ENCODE results near the gene IGF1R. TPM values are rescaled to one million over a fixed set of nuclear protein-coding genes. Genes with fewer than 3 reads are reported as not detected.
A peak's percentile ranks its signal among the peaks of the same experiment; 100 is the strongest.

IGF1R gene
- total RNA-seq, 1 donor from 2014 or later: 37.4 TPM

- DNase-seq: no peak
Observed at GRCh38 chr15:98799461-98800390, 151.4 kb downstream of the IGF1R start.

- peak; percentile 63 for DNase-seq
Observed at GRCh38 chr15:98800437-98801233, 152.3 kb downstream of the IGF1R start.

- peak; percentile 80 for DNase-seq
Observed at GRCh38 chr15:98801234-98801561, 152.9 kb downstream of the IGF1R start.

DNA sequence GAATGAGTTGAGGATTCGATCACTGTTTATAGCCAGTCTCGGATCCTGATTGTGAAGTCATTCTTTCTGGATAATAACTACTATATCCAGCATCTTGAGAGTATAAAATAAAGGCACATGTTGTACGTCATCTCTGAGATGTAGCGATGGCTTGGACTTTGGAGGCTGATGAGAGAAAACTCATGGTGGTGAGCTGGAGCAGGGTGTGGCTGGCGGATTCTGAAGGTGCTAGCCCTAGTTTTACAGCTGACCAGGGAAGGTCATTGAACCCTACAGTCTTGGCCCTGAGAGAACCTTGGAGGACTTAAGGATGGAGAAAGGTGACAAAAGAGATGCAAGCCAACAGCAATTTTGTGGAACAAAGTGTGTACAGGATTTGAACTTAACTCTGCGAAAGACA lies 153.8 kb downstream of the IGF1R start:
- no peak for DNase-seq

DNA sequence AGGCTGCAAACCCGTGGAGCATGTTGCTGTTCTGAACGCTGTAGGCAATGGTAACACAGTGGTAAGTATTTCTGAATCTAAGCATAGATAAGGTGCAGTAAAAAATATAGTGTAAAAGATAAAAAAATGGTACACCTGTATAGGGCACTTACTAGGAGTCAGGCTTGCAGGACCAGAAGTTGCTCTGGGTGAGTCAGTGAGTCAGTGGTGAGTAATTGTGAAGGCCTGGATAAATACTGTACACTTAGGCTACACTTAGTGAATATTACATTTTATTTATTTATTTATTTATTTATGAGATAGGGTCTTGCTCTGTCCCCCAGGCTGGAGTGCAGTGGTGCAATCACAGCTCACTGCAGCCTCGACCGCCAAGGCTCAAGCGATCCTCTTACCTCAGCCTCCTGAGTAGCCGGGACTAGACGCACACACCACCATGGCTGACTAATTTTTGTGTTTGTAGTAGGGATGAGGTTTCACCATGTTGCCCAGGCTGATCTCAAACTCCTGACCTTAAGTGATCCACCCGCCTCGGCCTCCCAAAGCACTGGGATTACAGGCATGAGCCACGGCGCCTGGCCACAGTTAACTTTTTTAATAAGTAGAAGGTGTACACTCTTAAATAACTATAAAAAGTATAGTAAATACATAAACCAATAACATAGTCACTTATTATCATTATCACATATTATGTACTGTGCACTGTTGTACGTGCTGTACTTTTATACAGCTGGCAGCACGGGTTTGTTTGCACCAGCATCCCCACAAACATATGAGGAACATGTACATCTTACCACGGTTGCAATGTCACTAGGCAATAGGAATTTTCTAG lies 155.1 kb downstream of the IGF1R start:
- DNase-seq: no peak

GRCh38 chr15:98804057-98804380 lies 155.7 kb downstream of the IGF1R start:
- DNase-seq: no peak

DNA sequence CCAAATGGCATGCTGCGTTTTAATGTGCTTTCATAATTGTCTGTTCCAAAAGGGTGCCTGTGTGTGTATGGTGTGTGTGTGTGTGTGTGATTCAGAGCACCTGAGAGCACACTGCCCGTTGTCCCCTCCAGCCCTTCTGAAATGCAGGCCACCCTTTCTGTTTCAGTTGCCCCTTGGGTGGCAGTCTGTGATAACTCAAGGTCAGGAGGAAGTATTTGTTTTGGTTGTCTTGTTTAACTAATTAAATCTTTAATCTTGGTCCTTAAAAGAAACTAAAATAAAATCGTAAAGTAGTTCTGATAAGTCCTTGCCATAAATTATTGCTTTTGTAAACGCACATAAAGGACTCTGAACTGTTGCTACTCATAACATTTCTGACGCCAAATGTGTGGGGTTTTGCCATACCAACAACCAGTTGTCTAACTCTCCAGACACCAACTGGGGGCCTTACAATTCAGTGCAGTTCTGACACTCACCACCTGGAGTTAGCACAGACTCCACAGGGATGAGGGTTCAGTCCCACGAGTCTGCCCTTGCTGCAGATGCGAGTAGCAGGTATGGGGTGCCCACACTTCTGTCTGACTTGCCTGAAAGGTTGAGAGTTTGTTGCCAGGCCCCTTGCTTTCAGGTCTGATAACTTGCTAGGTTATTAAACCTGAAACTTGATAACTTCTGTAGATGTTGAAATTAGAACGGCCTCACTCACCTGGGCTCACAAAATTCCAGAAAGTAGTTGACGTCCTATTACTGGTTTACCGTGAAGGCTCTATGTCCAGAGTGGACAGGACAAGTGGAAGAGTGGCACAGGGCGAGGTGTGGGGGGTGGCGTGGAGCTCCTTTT lies 157.3 kb downstream of the IGF1R start:
- no peak for DNase-seq

GRCh38 chr15:98806275-98806895 lies 158.0 kb downstream of the IGF1R start:
- DNase-seq: no peak

DNA sequence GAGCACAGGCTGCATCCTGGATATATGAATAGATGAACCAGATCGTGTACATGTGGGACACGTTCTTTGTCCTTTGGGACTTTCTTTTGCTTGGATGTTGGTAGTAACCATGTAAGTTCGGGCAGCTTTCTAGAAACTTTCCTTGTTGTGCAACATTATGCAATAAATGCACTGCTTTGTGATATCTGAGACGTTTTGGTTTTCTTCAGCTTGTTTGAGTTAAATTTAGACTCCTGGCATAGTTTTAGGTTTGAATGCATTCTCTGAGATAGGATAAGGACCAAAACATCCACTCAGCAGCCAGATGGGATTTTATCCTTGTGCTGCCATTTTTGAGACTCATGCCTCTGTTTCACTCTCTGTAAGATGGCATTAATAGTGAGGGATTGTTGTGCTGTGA lies 158.9 kb downstream of the IGF1R start:
- no peak for DNase-seq

- no peak for DNase-seq
Observed at GRCh38 chr15:98809273-98809672, 160.9 kb downstream of the IGF1R start.

DNA sequence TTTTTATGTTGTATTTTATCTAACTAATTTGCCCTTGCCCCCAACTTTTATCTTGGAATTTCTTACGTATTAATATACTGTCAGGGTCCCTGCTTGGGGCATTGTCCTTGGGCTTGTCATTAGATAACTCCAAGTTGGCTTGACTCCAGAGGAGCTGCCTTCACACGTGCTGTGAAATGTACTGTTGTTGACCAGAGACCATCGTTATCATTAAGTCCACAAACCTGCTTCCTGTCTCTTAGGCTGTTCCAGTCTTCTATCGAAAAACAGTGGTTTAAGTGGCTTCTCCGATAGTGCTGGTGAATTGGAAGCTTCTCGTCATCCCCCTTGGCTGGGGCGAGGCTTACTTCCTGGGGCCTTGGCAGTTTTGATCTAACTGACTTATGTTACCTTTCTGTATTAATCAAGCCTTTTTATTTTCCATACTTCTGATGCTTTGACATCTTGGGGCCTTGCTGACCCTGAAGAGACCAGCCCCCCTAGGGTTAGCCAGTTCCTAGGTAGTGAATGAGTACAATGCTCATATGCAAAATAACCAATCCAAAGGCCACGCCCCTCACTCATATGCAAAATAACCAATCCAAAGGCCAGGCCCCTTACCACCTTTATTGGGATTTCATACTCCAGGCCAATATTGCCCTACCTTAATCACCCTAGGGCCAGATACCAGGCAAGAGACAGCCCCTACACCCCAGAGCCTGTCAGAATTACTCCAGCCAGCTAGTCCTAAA lies 164.5 kb downstream of the IGF1R start:
- DNase-seq: no peak

GRCh38 chr15:98813951-98814350 lies 165.6 kb downstream of the IGF1R start:
- no peak for DNase-seq

DNA sequence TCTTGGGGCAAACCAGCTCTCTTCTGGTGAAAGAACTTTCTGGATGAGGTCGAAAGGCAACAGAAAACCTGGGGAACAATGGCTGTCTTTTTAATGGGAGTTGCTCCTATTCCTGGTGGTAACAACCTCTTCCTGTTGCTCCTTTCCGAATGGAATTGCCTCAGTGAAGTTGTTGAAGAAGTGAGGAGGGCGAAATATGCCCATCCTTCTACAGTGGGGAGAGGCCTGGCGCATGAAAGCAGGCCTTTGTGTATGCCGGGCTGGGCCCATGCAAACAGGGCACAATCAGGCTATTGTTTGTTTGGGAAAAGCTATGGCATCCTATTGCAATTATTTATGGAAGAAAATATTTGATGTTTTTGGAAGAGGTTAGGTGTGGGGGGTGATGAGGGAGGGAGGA lies 166.9 kb downstream of the IGF1R start:
- peak; percentile 27 for DNase-seq

- DNase-seq: no peak
Observed at GRCh38 chr15:98817745-98818144, 169.4 kb downstream of the IGF1R start.

DNA sequence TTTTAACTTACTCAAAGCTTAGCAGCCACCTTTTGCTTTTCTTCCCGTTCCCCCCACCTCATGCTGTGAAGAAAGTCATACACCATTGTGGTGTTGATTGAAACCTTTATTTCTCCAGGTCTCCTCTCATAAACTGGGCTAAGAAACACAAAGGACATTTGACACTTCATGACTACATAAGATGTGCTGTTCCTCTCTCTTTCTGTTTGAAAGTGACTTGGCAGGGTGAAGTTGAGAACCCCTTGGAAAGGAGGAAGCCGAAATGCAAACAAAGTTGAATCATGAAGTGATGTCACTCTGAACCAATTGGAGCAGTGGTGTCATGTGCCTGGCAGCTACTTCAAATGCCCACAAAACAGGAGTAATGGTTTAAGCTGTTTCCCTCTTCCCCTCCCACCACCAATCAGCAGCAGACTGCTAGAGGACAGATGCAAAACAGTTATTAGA lies 174.7 kb downstream of the IGF1R start:
- no peak for DNase-seq

GRCh38 chr15:98823616-98824015 lies 175.3 kb downstream of the IGF1R start:
- DNase-seq: no peak

DNA sequence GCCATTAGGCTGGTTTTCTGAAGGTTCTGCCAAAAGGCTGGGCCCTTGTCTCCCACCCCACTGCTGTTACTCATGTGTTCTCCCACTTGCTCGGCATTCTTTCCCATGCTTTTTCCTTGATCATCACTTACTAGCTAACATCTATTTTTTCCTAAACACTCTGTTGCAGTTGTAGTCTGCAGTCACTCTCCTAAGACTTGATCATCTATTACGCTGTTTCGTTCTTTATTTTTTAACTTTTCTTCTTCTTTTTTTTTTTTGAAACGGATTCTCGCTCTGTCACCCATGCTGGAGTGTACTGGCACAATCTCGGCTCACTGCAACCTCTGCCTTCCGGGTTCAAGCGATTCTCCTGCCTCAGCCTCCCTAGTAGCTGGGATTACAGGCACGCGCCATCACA lies 176.3 kb downstream of the IGF1R start:
- no peak for DNase-seq

DNA sequence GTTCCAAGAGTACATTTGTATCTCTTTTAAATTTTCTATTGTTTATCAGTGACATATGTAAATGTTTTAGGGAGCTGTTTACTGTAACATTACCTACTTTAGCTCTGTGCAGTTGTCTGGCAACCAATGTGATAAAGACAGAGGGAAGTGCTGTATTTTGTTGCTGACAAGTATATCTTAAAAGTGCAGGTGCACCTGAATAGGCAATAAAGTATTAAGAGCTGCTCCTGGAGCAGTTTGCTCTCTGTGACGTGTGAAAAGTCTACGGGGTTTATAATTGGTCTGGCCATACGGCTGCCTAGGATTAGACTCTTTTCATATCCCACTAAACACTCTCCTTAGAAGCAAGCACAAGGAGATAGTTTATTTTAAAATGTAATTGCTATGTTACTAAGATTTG lies 178.3 kb downstream of the IGF1R start:
- no peak for DNase-seq

- DNase-seq: no peak
Observed at GRCh38 chr15:98827217-98827616, 178.9 kb downstream of the IGF1R start.

DNA sequence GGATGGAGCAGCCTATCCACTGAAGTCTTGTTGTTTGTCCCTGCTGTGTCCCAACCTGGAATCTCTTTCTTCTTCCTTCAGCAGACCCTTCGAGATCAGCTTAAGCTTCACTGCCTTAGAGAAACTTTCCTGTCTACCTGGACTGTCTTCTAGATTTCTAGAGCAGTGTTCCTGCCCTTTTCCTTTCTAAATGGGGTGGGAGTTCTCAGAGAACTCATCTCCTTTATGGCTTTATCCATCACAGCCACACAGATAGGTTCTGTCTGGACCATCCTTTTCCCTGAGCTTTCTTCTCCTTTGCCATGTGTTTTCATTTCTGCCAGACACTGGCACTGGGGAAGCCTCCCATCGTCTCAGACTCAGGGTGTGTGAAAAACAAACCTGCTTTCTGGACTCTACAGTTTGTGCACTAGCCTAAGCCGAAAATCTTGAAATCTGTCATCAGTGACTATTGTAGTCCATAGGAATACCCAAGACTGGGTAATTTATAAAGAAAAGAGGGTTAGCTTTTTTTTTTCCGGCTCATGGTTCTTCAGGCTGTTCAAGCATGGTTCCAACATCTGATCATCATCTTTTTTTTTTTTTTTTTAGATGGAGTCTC lies 181.8 kb downstream of the IGF1R start:
- no peak for DNase-seq

Measured in occipital lobe (tissue), 2 donors.